Endothelial cell (in vitro differentiated cells): ENCODE data around the gene AGMAT. TPM values are rescaled to one million over a fixed set of nuclear protein-coding genes. Genes with fewer than 3 reads are reported as not detected.

Experiments
- DNase-seq: peaks from one replicate; pipeline ENCODE4 v3.0.0; 2021; ENCODE audit warnings: low spot score
- H3K27ac Mint-ChIP-seq: one replicate; pipeline ENCODE4 v1.8.0; 2021; ENCODE audit warnings: mixed read lengths, inconsistent platforms; ENCODE audit not compliant: unreplicated experiment
- H3K27me3 Mint-ChIP-seq: one replicate; pipeline ENCODE4 v1.8.0; 2021; ENCODE audit warnings: mild to moderate bottlenecking, moderate library complexity, mixed read lengths, inconsistent platforms; ENCODE audit not compliant: unreplicated experiment
- H3K36me3 Mint-ChIP-seq: one replicate; pipeline ENCODE4 v1.8.0; 2021; ENCODE audit warnings: mild to moderate bottlenecking, low read depth, mixed read lengths, inconsistent platforms; ENCODE audit not compliant: unreplicated experiment
- H3K4me1 Mint-ChIP-seq: one replicate; pipeline ENCODE4 v1.8.0; 2021; ENCODE audit warnings: mild to moderate bottlenecking, mixed read lengths, inconsistent platforms; ENCODE audit not compliant: unreplicated experiment
- H3K4me3 Mint-ChIP-seq: one replicate; pipeline ENCODE4 v1.8.0; 2021; ENCODE audit warnings: mild to moderate bottlenecking, mixed read lengths, inconsistent platforms; ENCODE audit not compliant: unreplicated experiment
- H3K9me3 Mint-ChIP-seq: one replicate; pipeline ENCODE4 v1.8.0; 2021; ENCODE audit warnings: mixed read lengths, inconsistent platforms; ENCODE audit not compliant: unreplicated experiment
- total RNA-seq: library from RNA; stranded (reverse); fragmentation: NEBNext Ultra II Directional; extraction: Animal tissue kit (Norgen Biotek cat#: 25700); gene quantifications from one replicate; pipeline ENCODE4 v1.2.1, GENCODE V29; 2021; ENCODE audit not compliant: unreplicated experiment
- TF ChIP-seq, protein P1 (sequence below): fragments of 200-600 bp; sonication (generic); IDR thresholded peaks from one replicate; pipeline ENCODE4 v1.5.0; 2021; ENCODE audit warnings: antibody characterized with exemption; ENCODE audit not compliant: unreplicated experiment

AGMAT gene
- total RNA-seq, 1 donor from 2014 or later, result 0.18 TPM

DNA sequence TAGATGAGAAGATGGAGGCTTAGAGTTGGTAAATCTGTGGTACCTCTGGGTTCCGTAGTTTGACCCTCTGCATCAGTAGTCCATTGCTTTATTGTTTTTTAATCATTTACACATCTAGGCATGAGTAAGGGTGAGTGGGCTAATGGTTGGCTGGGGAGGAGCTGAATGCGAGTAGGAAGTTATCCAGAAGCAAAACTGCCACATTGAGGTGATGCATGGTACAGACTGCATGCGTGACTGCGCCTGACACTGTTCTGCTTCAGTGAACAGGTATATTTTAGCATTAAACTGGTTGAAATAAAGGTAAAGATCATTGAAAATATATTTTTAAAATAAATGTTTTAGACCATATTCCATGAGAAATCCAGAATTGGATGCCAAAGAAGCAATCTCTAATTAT is 53.8 kb downstream of the AGMAT start:
- no peaks in the 10 kb centered on the region for H3K36me3 Mint-ChIP-seq
- no peak overlapping the region for H3K27ac Mint-ChIP-seq
- no peak overlapping the region for H3K4me3 Mint-ChIP-seq
- TF ChIP-seq, protein P1, sequence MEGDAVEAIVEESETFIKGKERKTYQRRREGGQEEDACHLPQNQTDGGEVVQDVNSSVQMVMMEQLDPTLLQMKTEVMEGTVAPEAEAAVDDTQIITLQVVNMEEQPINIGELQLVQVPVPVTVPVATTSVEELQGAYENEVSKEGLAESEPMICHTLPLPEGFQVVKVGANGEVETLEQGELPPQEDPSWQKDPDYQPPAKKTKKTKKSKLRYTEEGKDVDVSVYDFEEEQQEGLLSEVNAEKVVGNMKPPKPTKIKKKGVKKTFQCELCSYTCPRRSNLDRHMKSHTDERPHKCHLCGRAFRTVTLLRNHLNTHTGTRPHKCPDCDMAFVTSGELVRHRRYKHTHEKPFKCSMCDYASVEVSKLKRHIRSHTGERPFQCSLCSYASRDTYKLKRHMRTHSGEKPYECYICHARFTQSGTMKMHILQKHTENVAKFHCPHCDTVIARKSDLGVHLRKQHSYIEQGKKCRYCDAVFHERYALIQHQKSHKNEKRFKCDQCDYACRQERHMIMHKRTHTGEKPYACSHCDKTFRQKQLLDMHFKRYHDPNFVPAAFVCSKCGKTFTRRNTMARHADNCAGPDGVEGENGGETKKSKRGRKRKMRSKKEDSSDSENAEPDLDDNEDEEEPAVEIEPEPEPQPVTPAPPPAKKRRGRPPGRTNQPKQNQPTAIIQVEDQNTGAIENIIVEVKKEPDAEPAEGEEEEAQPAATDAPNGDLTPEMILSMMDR, result no peak
- DNase-seq, result no peak
- H3K9me3 Mint-ChIP-seq, result no peaks in the 10 kb centered on the region
- peaks cover 12% of the 10 kb centered on the region for H3K4me1 Mint-ChIP-seq
- peaks cover 9% of the 10 kb centered on the region for H3K27me3 Mint-ChIP-seq

DNA sequence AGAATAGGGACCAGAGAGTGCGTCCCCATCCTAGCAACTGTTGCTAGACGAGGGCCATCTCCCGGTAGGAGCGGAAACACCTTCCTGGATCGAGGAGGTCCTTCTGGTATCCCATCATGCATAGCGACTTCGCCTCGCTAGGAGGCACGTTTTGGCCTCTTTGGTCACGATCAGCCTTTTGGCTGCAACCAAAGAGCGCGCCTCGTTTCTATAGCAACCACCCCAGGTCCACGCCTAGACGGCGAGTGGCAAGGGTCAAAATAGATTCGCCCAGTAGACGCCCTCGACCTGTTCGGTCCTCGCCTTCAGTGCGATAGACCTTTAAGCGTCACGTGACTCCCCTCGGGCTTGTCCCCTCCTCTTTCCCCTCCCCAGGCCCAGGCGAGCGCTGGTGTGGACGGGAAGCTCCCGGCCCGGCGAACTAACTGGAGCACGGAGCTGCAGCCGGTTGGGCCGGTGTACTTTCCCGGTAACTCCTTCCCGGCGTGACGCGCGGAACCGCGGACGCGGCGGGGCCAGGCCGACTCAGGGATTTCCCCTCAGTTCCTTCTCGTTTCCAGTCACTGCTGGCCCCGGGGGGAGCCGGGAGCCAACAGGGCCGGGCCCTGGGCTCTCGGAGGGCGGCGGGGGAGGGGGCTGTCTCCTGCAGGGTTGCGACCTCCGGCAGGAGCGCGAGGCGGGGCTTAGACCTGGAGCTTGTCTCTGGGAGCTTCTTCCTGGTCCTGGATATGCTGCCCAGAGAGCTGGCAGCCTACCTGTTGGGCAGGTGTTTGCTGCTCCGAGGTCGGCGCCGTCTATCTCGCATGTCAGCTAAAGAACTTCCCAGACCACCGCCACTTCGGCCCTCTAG is 58.1 kb downstream of the AGMAT start, which contains the start of gene DNAJC16:
DNAJC16 (plus strand) TSS at position 359 of the 850 bp plus-strand sequence. CDS start 2,258 bp downstream, outside the sequence.
- Mint-ChIP-seq H3K4me3 (peak within 1 kb of the TSS; percentile 93), H3K4me1 (peaks cover 26% of the 10 kb centered on the region), H3K27me3 (peaks cover 16% of the 10 kb centered on the region), H3K36me3 (no peaks in the 10 kb centered on the region), H3K9me3 (no peaks in the 10 kb centered on the region), H3K27ac (peak within 1 kb of the TSS; percentile 95)
- TF ChIP-seq, protein P1, result no peak
- peak; percentile 96 for DNase-seq

DNA sequence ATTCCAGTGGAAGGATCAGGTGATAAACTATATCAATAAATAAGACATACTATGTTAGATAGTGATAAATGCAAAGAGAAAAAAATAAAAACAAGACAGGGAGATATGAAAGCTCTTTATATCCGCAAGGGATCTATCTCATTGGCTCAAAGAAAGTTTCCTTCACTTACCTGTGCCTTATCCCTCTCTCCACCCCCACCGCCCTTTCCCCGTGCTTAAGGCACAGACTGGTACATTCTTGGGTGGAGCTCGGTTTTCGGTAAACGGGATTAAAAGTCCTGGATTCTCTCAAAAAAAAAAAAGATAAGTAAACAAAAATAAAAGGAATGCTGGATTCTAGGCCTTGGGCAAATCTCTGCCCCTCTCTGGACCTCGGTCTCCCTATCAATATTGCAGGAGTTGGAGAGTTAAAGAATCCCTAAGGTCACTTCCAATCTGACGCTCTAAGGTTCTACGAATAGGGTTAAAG is 58.8 kb downstream of the AGMAT start:
- peak overlapping the region; percentile 93 for H3K4me3 Mint-ChIP-seq
- H3K9me3 Mint-ChIP-seq, result no peaks in the 10 kb centered on the region
- DNase-seq, result no peak
- H3K4me1 Mint-ChIP-seq, result peaks cover 26% of the 10 kb centered on the region
- H3K36me3 Mint-ChIP-seq, result no peaks in the 10 kb centered on the region
- H3K27me3 Mint-ChIP-seq, result peaks cover 16% of the 10 kb centered on the region
- TF ChIP-seq, protein P1, result no peak
- peak overlapping the region; percentile 95 for H3K27ac Mint-ChIP-seq

DNA sequence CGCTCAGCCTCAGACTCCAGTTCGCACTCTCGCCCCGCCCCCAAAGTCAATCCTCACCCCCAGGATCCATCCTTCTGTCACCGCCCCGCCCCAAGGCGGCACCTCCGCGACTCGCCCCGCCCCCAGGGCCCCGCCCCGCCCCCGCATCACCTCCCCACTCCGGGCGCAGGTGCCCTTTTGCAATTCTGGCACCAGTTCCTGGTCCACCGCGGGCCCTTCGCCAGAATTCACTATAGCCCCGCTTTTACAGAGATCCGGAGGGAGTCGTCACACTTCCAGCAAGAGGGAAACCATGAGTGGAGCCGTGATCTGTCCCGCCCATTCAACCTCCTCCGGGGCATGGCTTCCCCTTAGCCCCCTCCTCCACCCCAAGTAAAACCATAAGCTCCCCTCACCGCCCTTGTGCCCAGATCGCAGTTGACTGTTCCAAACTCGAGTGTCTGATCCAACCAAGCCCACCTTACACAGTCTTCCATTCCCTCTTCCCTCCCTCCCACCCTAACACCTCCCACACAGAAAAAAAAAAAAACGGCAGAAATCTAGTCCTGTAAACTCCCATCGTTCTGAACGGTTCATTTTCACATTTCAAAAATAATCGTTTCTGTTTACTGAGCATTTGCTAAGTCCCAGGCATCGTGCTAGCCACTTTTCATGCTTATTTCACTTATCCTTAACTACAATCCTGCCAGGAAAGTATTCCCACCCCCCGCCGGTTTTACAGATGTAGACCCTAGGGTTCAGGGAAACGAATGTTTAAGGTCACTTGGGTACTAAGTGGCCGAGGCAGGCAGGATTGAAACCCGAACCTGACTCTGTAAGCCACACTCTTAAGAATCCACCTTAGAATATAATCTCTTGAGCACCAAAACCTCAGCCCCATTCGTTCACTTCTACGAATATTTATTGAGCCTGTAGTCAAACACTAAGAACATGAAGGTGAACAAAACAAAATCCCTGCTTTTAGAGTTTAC is 59.5 kb downstream of the AGMAT start:
- Mint-ChIP-seq H3K4me3 (peak overlapping the region; percentile 93), H3K9me3 (no peaks in the 10 kb centered on the region), H3K27ac (peak overlapping the region; percentile 95), H3K27me3 (peaks cover 16% of the 10 kb centered on the region), H3K4me1 (peaks cover 26% of the 10 kb centered on the region), H3K36me3 (no peaks in the 10 kb centered on the region)
- TF ChIP-seq, protein P1, result no peak
- DNase-seq, result no peak
